Measurements from ENCODE around the gene DBP.
"Not testable (repeated sequence)": the region's sequence is repeated elsewhere in the genome, so short reads cannot be mapped to it uniquely, and the experiment has no call there.

DBP gene

DNA sequence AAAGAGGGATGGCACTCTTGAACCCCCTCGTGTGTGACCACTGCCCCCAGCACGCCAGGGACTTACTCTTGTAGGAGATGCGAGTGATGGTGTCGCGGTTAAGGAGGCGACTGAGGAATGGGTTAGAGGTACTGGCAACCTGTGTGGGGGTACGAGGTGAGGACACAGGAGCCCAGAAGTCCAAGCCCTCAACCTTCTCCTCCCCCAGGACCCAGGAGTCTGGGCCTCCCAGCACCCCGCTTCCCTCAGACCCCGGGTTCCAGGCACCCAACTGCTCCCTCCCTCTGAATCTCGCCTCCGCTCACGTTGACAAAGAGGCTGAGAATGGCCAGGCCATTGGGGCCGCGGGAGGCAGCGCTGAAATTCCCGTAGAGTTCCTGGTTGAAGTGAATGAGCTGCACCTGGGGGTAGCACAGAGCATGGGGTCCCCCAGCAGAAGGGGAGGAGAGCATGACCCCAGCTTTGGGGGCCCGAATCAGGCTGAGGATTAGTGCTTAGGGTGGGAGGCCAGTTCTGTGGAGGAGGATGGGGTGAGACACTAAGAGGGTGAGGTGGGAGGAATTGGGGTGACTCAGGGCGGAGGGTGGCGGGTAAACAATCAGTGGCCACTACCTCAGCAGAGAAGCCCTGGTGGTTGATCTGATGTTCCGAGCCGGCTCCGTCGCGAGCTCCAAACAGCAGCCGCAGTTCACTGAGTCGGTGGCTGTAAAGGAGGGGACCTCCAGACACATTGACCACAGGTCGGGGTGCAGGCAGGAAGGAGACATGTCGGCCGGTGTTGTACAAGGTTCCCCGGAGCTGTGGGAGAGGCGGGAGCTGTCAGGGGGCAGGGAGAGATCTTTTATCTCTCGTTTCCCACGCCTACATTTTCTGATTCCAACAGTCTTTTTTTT is 2.5 kb upstream of the DBP start:
- DNase-seq, result no peak

DNA sequence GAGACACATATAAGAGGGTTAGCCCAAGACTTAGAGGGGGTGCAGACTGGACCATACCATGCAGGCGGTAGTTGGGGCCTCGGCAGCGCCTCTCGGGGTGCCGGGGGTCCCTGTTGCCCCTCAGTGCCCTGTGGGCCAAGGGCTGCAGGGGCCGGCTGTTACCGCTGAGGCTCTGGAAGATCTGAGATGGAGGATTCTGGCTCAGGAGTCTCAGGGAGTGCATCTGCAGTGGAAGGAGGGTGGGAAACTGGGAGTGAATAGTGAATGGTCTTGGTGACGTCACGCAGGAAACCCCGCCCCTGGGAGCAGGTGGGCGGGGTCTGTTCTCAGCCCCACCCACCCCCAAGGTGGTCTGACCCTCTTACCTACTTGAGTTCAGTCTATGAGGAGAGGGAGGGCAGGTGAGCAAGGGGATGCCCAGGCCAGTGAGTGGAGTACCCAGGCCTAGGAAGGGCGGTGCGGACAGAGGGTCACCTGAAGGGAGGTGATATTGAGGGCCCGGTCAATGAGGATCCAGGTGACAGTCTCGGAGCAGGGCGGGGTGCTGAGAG is 1.7 kb upstream of the DBP start:
- DNase-seq, result peak; percentile 33

DNA sequence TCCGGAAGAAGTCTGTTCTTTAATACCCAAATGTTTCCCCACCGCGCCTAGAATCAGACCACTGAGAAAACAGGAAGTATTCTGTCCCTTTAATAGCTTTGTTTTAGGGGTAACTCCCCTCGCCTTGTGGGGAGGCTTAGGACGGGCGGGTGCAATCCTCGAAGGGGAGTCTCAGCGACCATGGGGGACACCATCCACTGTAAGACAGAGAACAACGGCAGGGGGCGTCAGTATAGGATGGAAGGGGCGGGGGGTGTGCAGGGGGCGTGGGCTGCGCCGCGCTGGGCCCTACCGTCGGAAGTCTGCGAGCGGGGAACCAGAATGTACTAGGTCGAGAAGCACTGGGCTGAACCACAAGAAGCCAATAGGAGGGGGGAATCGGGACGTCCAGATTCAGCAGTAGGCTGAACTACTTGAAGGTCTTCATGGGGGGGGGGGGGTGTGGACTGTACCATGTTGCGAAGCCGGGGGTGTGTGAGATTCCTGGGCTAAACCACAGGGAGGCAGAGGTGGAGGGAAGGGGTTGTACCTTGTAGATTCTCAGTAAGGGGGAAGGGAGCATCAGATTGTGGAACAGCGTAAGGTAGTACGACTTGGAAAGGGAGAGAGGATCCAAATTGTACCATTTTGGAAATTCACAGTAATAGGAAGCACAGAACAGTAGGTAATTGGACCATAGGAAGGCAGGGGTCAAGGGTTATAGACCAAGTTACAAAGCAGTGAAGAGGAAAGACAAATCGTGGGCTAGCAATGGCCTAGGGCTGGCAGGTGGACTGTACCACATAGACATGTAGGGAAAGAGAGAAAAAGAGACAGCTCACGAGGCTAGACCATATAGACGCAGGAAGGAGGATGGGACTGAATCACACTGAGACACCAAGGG is 1.0 kb upstream of the DBP start:
- DNase-seq, result peak; percentile 97

DNA sequence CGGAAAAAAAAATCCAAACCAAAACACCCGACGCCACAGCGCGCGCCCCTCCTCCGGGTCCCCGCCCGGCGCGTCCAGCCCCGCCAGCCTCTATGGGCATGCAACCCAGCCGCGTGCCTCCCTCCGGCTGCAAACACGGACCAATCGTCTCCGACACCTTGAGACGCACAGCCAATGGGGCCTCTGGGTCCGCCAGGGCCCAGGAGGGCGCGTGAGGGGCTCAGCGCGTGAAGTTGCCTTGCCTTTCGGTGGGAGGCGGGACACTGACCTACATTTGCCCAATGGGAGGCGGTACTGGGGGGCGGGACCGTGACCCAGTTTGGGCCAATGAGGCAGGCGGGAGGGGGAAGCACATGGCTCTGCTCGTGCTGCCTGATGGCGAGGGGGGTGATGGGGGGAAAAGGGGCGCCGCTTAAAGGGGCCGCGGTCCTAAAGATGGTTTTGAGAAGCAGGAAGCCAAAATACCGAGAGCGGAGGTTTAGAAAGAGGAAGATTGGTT is 319 bp upstream of the DBP start:
- peak; percentile 99 for DNase-seq

DNA sequence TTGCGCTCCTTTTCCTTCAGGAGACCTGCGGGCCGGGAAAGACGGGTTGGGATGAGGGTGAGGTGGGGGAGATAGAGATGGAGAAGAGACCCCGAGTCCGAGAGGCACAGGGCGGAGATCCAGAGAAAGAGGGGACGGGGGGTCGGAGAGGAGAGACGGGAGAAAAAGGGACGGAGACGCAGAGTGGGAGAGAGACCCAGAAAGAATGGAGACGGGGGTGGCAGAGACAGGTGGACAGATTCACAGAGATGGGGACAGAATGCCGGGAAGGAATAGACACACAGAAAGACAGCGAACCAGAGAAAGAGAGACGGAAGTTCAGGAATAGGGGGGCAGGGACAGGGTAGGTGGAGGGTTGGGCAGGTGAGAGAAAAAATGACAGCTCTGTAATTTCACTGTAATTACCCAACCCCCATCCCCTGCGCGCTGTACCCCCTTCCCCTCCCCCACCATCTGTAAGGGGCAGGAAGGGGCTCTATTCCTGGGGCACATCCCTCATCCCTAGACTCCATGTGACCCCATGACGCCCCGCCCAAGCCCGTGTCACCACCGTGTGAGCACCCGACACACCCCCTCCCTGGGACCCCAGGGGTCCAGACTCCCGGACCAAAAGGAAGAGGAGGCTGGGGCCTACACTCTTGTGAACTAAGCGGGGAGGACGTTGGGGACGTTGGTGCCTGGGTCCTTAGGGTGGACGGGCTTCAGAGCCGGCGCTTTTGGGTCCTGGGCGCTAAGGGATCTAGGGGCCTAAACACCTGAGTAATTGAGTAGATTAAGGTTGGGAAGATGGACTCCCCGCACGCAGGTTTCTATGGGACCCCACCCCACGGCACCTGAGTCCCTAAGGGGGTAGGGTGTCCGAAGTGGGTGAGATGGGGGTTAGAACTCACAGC is 967 bp downstream of the DBP start:
- DNase-seq, result peak; percentile 64

DNA sequence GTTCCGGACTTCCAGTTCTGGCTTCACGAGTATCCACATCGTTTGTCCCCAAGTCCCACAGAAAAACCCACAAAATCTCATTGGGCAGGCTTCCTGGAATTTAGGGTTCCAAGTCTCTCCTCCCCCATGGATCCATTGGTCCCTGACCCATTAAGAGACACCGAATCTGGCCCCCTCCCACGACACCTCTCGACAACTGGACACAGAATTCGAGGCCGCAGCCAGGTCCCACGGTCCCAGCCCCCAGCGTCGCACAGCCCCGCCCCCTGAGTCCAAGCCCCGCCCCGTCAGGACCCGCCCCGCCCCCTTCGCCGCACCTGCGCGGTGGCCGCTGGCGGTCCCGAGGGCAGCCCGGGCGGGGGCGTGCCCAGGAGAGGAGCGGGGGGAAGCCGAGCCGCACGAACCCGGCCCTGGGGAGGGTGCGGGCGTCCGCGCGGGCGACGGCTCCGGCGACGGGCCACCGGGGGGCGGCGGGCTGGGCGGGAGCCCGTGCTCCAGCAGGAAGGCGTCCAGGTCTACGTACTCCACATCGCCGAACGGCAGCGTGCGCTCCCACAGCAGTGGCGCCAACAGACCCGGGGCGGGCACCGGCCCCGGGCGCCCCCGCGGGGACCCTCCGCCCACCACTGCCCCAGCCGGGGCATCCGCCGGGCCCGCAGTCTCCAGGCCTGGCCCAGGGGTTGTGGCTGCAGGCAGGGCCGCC is 1.8 kb downstream of the DBP start:
- peak; percentile 87 for DNase-seq

DNA sequence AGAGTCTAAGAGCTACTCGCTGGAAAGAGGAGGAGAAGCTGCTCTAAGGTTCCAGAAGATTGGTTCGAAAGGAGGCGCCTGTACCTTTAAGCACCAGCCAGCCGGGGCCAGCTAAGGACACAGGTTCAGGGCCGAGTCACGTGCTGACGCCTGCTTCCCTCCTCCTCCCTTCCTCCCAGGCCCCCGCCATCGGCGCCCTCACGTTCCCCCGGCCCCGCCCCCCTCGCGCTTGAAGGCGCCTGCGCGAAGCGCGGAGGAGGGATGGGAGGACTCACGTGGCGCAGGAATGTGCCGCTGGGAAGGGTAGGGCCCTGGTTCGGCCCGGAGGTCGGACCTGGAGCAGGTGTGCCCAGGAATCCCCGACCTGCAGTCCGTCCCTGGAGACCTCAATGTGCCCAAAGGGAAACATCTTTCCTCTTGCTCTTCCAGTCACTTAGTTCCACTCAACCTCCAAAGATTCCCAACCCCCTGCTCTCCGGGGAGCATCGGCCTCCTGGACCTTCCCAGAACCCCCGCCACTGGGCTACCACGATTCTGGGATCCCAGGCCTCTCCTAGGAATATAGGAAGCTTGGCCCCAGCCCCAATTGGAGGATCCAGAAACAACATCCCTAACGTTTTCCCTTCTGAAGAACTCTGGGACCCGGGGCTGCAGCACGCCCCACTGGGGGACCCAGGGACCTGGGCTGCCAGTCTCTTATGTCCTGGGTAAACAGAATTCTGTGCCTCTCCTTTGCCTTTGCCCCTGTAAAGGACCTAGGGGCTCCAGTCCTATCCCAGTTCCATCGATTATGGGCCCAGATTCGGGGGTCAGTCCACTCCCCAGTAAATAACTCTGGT is 2.5 kb downstream of the DBP start:
- DNase-seq, result peak; percentile 99

DNA sequence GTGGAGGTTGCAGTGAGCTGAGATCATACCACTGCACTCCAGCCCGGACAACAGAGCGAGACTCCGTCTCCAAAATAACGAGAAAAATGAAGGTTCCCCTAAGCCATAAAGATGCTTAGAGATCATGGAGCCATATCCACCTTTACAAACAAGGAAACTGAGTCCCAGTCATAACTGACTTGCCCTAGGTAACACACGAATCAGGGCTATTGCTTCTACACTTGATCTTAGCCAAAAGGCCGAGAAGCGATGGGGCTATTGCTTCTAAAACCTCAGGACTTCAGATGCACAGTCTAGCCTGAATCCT is 3.2 kb downstream of the DBP start:
- DNase-seq, result no peak

DNA sequence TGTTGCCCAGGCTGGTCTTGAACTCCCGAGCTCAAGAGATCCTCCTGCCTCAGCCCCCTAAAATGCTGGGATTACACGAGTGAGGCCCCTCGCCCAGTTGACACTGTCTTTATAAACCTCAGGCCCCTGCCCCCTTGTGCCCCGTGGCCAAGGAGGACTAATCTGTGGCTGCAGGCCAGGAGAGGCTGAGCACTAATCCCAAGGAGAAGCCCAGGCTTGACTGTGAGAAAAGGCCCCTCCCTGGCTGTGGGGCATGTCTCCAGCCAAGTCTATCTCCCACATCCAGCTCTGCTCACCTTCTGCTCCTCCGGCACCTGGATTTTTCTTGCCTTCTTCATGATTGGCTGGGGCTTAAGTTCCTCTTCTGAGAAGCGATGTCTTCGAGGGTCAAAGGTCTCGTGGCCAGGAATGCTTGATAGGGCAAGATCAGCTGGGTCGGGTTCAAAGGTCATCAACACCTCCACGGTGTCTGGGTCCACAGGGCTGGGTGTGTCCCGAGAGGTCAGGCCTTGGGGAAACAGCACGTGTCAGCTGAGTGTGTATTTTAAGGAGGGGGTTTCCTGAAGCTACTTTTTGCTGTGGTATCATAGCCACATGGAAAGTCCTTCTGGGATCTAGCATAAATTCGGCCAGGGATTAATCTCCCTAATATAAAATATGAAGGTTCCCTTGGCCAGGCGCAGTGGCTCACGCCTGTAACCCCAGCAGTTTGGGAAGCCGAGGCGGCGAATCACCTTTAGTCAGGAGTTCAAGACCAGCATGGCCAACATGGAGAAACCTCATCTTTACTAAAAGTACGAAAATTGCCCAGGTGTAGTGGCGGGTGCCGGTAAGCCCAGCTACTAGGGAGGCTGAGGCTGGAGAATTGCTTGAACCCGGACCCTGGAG is 3.8 kb downstream of the DBP start:
- DNase-seq, result no peak

DNA sequence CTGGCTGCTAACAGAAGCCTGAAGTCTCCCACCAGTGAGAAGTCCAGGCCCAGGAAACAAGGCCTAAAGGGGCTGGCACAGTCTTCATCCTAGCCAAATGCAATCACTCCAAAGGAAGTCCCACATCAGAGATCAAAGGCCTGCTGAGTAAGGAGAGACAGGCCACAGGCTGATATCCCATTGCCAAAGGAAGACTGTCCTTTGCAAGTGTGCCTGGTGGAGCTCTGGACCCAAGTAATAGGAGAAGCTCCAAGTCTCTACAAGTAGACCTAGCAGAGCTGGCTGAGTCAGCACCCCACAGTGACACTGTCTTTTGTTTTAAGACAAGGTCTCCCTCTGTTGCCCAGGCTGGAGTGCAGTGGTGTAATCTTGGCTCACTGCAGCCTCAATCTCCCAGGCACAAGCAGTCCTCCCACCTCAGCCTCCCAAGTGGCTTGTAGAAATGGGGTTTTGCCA is 4.5 kb downstream of the DBP start:
- no peak for DNase-seq

DNA sequence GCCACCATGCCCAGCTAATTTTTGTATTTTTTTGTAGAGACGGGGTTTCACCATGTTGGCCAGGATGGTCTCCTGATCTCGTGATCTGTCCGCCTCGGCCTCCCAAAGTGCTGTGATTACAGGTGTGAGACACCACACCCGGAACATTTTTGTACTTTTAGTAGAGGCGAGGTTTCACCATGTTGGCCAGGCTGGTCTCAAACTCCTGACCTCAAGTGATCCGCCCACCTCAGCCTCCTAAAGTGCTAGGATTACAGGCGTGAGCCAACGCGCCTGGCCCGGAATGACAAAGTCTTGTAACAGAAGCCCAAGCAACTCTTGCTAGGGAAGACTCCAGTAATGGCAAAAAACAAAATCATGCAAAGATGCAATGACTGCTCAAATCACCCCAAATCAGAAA is 4.9 kb downstream of the DBP start:
- DNase-seq, result not testable (repeated sequence)

DNA sequence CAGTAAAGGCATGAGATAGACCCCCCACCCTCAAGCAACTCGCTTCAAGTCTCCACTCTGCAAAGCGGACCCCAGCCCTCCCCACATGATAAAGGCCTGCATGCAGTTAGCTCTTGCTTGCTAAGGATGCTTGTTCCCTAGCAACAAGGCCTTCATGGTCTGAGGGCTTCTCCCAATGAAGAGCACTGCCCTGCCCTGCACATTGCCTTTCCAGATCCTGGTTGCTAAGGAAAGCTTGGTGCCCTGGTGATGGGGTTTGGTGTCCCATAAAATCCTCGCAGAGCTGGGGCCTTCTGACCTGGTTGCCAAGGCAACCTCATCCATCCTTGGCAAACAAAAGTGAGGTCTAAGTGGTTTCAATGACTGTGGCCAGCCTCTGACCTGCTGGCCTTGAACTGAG is 6.0 kb downstream of the DBP start:
- DNase-seq, result peak; percentile 84

DNA sequence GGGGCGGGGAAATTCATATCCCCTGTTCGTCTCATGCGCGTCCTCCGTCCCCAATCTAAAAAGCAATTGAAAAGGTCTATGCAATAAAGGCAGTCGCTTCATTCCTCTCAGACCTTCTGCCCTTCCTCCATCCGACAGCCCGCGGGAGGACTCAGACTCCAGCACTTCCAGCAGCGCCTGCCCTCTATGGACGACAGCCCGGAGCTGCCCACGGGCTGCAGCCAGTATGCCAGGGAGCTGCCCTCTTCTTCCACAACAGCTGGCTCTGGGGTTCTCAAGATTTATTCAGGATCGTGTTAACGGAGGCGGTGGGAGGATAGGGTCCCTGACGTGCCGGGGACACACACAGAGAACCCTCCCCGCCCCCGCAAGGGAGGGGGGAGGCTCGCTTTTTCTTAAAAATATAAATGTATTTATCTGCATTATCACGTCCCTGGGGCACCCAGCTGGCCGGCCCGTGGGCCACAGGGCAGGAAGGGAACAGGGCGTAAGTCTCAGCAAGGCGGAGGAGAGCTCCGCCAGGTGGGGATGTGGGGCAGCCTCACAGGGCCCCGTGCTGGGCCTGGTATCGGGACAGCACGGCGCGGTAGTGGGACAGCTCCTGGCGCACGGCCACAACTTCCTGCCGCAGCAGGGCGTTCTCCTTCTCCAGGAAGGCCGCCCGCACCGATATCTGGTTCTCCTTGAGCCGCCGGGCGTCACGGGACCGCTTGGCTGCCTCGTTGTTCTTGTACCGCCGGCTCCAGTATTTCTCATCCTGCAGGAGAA is 6.7 kb downstream of the DBP start:
- DNase-seq, result peak; percentile 91

DNA sequence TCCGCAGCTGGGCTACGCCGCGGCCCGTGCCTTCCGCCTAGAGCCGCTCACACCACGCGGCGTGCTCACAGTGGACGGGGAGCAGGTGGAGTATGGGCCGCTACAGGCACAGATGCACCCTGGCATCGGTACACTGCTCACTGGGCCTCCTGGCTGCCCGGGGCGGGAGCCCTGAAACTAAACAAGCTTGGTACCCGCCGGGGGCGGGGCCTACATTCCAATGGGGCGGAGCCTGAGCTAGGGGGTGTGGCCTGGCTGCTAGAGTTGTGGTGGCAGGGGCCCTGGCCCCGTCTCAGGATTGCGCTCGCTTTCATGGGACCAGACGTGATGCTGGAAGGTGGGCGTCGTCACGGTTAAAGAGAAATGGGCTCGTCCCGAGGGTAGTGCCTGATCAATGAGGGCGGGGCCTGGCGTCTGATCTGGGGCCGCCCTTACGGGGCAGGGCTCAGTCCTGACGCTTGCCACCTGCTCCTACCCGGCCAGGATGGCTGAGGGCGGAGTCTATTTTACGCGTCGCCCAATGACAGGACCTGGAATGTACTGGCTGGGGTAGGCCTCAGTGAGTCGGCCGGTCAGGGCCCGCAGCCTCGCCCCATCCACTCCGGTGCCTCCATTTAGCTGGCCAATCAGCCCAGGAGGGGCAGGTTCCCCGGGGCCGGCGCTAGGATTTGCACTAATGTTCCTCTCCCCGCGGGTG is 7.4 kb downstream of the DBP start:
- DNase-seq, result peak; percentile 98

DNA sequence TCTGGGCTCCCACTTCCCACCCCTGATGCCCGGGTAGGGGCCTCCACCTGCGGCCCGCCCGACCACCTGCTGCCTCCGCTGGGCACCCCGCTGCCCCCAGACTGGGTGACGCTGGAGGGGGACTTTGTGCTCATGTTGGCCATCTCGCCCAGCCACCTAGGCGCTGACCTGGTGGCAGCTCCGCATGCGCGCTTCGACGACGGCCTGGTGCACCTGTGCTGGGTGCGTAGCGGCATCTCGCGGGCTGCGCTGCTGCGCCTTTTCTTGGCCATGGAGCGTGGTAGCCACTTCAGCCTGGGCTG is 7.9 kb downstream of the DBP start:
- no peak for DNase-seq

DNA sequence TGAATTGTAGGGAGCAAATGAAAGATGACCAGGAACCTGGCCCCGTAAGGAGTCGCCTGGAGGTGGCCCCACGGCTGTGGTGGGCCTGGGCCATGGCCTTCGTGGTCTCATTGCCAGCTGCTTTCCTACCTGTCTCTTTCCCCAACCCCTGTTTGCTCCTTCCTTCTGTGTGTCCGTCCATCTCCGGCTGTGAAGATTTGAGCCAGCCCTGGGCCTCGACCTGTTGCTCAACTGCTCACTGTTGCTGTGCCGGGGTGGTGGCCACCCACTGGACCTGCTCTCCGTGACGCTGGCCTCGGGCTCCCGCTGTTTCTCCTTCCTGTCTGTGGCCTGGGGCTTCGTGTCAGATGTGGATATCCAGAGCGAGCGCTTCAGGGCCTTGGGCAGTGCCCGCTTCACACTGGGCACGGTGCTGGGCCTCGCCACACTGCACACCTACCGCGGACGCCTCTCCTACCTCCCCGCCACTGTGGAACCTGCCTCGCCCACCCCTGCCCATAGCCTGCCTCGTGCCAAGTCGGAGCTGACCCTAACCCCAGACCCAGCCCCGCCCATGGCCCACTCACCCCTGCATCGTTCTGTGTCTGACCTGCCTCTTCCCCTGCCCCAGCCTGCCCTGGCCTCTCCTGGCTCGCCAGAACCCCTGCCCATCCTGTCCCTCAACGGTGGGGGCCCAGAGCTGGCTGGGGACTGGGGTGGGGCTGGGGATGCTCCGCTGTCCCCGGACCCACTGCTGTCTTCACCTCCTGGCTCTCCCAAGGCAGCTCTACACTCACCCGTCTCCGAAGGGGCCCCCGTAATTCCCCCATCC is 8.5 kb downstream of the DBP start:
- no peak for DNase-seq

DNA sequence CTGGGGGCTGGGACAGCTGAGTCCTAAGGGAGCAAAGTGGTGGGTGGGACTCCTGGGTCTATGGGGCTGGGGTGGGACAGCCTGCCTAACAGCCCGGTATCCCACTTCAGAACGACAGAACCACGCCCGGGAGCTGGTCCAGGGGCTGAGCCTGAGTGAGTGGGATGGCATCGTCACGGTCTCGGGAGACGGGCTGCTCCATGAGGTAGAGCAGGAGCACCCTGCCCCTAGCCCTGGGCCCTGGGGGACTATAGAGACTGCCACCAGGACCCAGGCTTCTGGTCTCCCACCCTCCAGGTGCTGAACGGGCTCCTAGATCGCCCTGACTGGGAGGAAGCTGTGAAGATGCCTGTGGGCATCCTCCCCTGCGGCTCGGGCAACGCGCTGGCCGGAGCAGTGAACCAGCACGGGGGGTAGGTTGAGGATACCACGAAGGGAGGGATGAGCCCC is 9.3 kb downstream of the DBP start:
- no peak for DNase-seq

All from DMS53 (cell line).